ENCODE results near the gene CPXM2. TPM values are rescaled to one million over a fixed set of nuclear protein-coding genes. Genes with fewer than 3 reads are reported as not detected.

Gene CPXM2
- total RNA-seq, 2 experiments from 2014 or later, result not detected

DNA sequence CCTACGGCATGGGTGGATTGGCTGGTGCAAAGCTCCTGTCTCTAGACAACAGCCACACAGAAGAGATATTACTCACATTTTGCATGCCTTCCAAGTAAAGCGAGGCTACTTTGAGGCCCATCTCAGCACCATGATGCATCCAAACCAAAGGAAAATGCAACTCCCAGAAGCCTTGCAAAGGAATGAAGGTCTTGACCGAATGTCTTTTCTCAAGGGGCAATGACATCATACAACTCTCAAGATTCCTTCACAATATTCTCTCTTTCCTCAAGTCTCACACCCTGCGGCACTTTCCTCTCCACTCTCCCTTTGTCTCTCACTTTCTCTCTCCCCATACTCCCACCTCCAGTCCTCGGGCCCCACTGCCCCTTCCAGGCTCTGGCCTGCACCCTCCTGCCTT is 44.8 kb upstream of the CPXM2 start:
- ChIA-PET POLR2A (no interaction called here), CTCF (no interaction called here)
- Mint-ChIP-seq H3K4me3 (no peak overlapping the region), H3K36me3 (ENCODE audit: low read depth) (no peaks in the 10 kb centered on the region), H3K9me3 (peaks cover 7% of the 10 kb centered on the region), H3K4me1 (ENCODE audit: low read depth) (no peaks in the 10 kb centered on the region), H3K27ac (no peak overlapping the region), H3K27me3 (peaks cover 7% of the 10 kb centered on the region)
- Histone ChIP-seq H3K4me3 (ENCODE audit: low read length) (no peak overlapping the region), H3K27ac (ENCODE audit: low read depth in 1 of 2, low read length in 2 of 2) (no peak overlapping the region), H3K36me3 (ENCODE audit: insufficient read depth, low read length) (no peaks in the 10 kb centered on the region), H3K4me1 (ENCODE audit: insufficient read depth, low read length) (no peaks in the 10 kb centered on the region), H3K9me3 (ENCODE audit: control insufficient read depth in 1 of 2, insufficient read depth in 1 of 2, low read length in 2 of 2) (peaks cover 0 to 7% of the 10 kb centered on the region in 2 experiments), H3K27me3 (ENCODE audit: control insufficient read depth in 1 of 2, insufficient read depth in 2 of 2, low read length in 2 of 2) (no peaks in the 10 kb centered on the region)
- DNase-seq, result no peak
- intact Hi-C loops (cut with DNase I, micrococcal nuclease), result no loop called here
- TF ChIP-seq, protein P1, sequence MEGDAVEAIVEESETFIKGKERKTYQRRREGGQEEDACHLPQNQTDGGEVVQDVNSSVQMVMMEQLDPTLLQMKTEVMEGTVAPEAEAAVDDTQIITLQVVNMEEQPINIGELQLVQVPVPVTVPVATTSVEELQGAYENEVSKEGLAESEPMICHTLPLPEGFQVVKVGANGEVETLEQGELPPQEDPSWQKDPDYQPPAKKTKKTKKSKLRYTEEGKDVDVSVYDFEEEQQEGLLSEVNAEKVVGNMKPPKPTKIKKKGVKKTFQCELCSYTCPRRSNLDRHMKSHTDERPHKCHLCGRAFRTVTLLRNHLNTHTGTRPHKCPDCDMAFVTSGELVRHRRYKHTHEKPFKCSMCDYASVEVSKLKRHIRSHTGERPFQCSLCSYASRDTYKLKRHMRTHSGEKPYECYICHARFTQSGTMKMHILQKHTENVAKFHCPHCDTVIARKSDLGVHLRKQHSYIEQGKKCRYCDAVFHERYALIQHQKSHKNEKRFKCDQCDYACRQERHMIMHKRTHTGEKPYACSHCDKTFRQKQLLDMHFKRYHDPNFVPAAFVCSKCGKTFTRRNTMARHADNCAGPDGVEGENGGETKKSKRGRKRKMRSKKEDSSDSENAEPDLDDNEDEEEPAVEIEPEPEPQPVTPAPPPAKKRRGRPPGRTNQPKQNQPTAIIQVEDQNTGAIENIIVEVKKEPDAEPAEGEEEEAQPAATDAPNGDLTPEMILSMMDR (IDR thresholded peaks at IDR 0.05), result no peak
- no peak for ATAC-seq (ENCODE audit: poor library complexity)

GRCh38 chr10:123935680-123936079 is 44.1 kb upstream of the CPXM2 start:
- CTCF ChIA-PET, result no interaction called here
- Mint-ChIP-seq H3K9me3 (peaks cover 13% of the 10 kb centered on the region), H3K27me3 (peaks cover 7% of the 10 kb centered on the region), H3K4me3 (no peak overlapping the region), H3K27ac (no peak overlapping the region), H3K4me1 (ENCODE audit: low read depth) (no peaks in the 10 kb centered on the region), H3K36me3 (ENCODE audit: low read depth) (no peaks in the 10 kb centered on the region)
- ATAC-seq (ENCODE audit: poor library complexity) (no peak), DNase-seq (no peak)
- Histone ChIP-seq H3K4me1 (ENCODE audit: insufficient read depth, low read length) (no peaks in the 10 kb centered on the region), H3K9me3 (ENCODE audit: control insufficient read depth in 1 of 2, insufficient read depth in 1 of 2, low read length in 2 of 2) (peaks cover 5 to 7% of the 10 kb centered on the region in 2 experiments), H3K27ac (ENCODE audit: low read depth in 1 of 2, low read length in 2 of 2) (no peak overlapping the region), H3K4me3 (ENCODE audit: low read length) (no peak overlapping the region), H3K36me3 (ENCODE audit: insufficient read depth, low read length) (no peaks in the 10 kb centered on the region), H3K27me3 (ENCODE audit: control insufficient read depth in 1 of 2, insufficient read depth in 2 of 2, low read length in 2 of 2) (no peaks in the 10 kb centered on the region)
- TF ChIP-seq, protein P1 (IDR thresholded peaks at IDR 0.05), result no peak
- intact Hi-C loops (cut with DNase I, micrococcal nuclease), result no loop called here
- POLR2A ChIA-PET, result no interaction called here

DNA sequence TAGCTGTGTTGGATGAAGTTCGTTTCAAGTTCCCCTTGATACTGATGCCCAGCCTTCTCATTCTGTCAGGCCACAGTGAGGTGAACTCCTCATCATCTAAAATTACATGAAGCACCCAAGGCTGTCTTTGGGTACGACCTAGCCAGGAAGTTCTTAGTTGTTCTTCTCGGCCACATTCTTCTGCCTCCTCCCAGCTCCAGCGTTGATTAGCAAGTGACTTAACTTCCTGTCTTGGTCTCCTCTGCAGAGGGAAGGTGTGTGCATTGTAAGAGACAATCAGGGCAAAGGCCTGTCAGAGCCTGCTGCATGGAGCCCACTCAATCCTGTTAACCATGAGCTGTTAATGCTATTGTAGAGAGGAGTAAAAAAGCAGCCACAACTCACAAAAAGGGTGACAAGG is 43.2 kb upstream of the CPXM2 start:
- no peaks in the 10 kb centered on the region for H3K36me3 ChIP-seq (ENCODE audit: insufficient read depth, low read length)
- no peak overlapping the region for H3K27ac Mint-ChIP-seq
- no peak overlapping the region for H3K4me3 ChIP-seq (ENCODE audit: low read length)
- no peaks in the 10 kb centered on the region for H3K4me1 ChIP-seq (ENCODE audit: insufficient read depth, low read length)
- ChIA-PET POLR2A (no interaction called here), CTCF (no interaction called here)
- TF ChIP-seq, protein P1 (IDR thresholded peaks at IDR 0.05), result no peak
- peak in 1 of 14 experiments; percentile 2 for DNase-seq
- no peak overlapping the region for H3K27ac ChIP-seq (ENCODE audit: low read depth in 1 of 2, low read length in 2 of 2)
- ATAC-seq (ENCODE audit: poor library complexity), result no peak
- intact Hi-C loops (cut with DNase I, micrococcal nuclease), result no loop called here
- H3K4me3 Mint-ChIP-seq, result no peak overlapping the region
- H3K36me3 Mint-ChIP-seq (ENCODE audit: low read depth), result no peaks in the 10 kb centered on the region
- H3K27me3 ChIP-seq (ENCODE audit: control insufficient read depth in 1 of 2, insufficient read depth in 2 of 2, low read length in 2 of 2), result no peaks in the 10 kb centered on the region
- H3K4me1 Mint-ChIP-seq (ENCODE audit: low read depth), result no peaks in the 10 kb centered on the region
- H3K9me3 Mint-ChIP-seq, result peaks cover 13% of the 10 kb centered on the region
- peaks cover 10% of the 10 kb centered on the region for H3K27me3 Mint-ChIP-seq
- H3K9me3 ChIP-seq (ENCODE audit: control insufficient read depth in 1 of 2, insufficient read depth in 1 of 2, low read length in 2 of 2), result peaks cover 9 to 10% of the 10 kb centered on the region in 2 experiments

All from CD4-positive, alpha-beta T cell (primary cell).